Fibroblast of the aortic adventitia (primary cell): ENCODE data around the gene B9D1. TPM values are rescaled to one million over a fixed set of nuclear protein-coding genes. Genes with fewer than 3 reads are reported as not detected.

Experiments used
- DNase-seq: peaks from one replicate; pipeline ENCODE4 v3.0.0-alpha.2; 2010; ENCODE audit warnings: low read depth
- H3K4me3 ChIP-seq: 2 replicates; pipeline ENCODE4 v1.5.1; 2011; ENCODE audit warnings: low read depth, mild to moderate bottlenecking, control low read depth, low read length, moderate library complexity
- CTCF ChIP-seq: IDR thresholded peaks from 2 replicates; pipeline ENCODE4 v1.5.1; 2011; ENCODE audit warnings: mild to moderate bottlenecking, low read length, control low read depth, inconsistent platforms; ENCODE audit not compliant: insufficient read depth
- total RNA-seq: library from RNA; depleted of rRNA; stranded (reverse); fragments of >200 nt; gene quantifications from 2 replicates; pipeline ENCODE4 v1.2.3, GENCODE V29; 2012; ENCODE audit warnings: low replicate concordance

Gene B9D1
- total RNA-seq, 1 donor, result 19.9 TPM

DNA sequence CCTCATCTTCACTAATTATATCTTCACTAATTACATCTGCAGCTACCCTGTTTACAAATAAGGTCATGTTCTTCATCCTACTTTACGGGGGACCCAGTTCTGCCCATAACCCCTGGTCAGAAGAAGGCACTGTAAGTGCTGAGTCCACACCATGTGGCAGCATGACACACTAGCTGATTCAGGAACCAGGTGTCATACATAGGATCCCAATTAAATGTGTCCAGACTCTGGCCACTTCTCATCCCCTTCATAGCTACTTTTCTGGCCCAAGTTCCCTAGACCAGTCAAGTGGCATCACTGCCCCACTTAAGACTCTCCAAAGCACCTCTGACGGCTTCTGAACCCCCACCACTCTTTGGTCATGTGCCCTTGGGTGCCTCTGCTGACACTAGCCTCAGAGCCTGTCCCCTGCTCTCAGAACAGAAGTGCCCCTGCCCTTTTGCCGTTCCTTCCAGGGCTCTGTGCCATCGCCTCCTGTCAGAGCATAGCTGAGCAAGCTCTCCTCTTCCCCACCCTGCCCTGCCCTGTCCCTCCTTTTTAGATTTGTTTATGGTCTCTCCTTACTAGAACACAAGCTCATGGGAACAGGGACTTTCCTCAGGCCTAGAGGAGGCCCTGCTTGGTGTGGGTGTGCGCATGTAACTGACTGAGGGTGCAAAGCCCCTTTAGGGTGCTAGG is 61.1 kb downstream of the B9D1 start:
- H3K4me3 ChIP-seq, result no peak overlapping the region
- no peak for TF ChIP-seq CTCF
- DNase-seq, result no peak

DNA sequence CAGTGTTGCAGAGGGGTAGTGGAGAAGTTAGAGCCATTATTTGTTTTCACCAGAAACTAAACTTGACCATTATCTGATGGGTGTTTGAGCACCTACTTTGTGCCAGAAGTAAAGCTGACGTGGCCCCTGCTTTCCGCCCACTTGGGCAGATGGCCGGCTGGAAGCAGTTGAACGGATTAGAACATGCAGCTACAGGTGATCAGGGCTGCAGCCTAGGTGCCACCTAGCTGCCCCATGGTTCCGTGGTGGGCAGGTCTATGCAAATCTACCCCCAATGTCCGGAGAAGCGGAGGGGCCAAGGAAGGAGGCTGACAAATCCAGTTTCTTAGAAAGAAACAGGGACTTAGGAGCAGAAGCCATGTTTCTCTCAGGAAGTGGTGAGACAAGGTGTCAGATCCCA is 62.7 kb downstream of the B9D1 start:
- DNase-seq, result no peak
- no peak overlapping the region for H3K4me3 ChIP-seq
- no peak for TF ChIP-seq CTCF

GRCh38 chr17:19299214-19299747 is 63.2 kb downstream of the B9D1 start:
- no peak overlapping the region for H3K4me3 ChIP-seq
- DNase-seq, result no peak
- no peak for TF ChIP-seq CTCF

GRCh38 chr17:19298569-19299213 is 63.8 kb downstream of the B9D1 start:
- TF ChIP-seq CTCF, result no peak
- DNase-seq, result no peak
- H3K4me3 ChIP-seq, result no peak overlapping the region

- DNase-seq, result no peak
Observed at GRCh38 chr17:19296786-19297778, 65.4 kb downstream of the B9D1 start.

More at GRCh38 chr17:19296786-19297778, 65.4 kb downstream of the B9D1 start:
- no peak for TF ChIP-seq CTCF
- no peak overlapping the region for H3K4me3 ChIP-seq
